ENCODE data around the gene ZNF143. TPM values are rescaled to one million over a fixed set of nuclear protein-coding genes. Genes with fewer than 3 reads are reported as not detected.

The ZNF143 gene
- polyA plus RNA-seq, 1 donor from 2014 or later: 18.9 TPM

DNA sequence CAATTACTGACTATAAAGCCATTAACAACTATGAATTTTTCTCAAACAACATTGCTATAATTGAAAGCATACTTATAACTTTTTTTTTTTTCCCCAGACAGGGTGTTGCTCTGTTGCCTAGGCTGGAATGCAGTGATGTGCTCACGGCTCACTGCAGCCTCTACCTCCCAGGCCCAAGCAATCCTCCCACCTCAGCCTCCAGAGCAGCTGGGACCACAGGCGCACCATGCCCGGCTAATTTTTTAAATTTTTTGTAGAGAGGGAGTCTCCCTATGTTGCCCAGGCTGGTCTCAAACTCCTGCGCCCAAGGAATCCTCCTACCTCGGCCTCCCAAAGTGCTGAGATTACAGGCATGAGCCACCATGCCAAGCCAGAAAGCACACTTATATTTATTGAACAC lies 106.6 kb downstream of the ZNF143 start:
- H3K9me2 ChIP-seq (ENCODE audit: insufficient read depth, low read length): no peaks in the 10 kb centered on the region
- H3K4me2 ChIP-seq (ENCODE audit: low read length): no peak overlapping the region
- H4K20me1 ChIP-seq (ENCODE audit: insufficient read depth): no peaks in the 10 kb centered on the region
- no peak for TF ChIP-seq POLR2AphosphoS5 (IDR thresholded peaks at IDR 0.05)
- no peak for TF ChIP-seq EP300 (conservative IDR thresholded peaks at IDR 0.05; ENCODE audit: poor library complexity, severe bottlenecking)
- no peak for TF ChIP-seq RAD21 (conservative IDR thresholded peaks at IDR 0.05)
- TF ChIP-seq EZH2 (IDR thresholded peaks at IDR 0.05; ENCODE audit: borderline replicate concordance, insufficient read depth, low read length, poor library complexity, severe bottlenecking): no peak
- TF ChIP-seq, protein P1, sequence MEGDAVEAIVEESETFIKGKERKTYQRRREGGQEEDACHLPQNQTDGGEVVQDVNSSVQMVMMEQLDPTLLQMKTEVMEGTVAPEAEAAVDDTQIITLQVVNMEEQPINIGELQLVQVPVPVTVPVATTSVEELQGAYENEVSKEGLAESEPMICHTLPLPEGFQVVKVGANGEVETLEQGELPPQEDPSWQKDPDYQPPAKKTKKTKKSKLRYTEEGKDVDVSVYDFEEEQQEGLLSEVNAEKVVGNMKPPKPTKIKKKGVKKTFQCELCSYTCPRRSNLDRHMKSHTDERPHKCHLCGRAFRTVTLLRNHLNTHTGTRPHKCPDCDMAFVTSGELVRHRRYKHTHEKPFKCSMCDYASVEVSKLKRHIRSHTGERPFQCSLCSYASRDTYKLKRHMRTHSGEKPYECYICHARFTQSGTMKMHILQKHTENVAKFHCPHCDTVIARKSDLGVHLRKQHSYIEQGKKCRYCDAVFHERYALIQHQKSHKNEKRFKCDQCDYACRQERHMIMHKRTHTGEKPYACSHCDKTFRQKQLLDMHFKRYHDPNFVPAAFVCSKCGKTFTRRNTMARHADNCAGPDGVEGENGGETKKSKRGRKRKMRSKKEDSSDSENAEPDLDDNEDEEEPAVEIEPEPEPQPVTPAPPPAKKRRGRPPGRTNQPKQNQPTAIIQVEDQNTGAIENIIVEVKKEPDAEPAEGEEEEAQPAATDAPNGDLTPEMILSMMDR (IDR thresholded peaks at IDR 0.05; ENCODE audit: poor library complexity, severe bottlenecking): no peak
- no peak for TF ChIP-seq TAF1 (IDR thresholded peaks at IDR 0.05; ENCODE audit: low read depth)
- TF ChIP-seq MXI1 (conservative IDR thresholded peaks at IDR 0.05; ENCODE audit: poor library complexity, severe bottlenecking): no peak
- TF ChIP-seq SMC3 (conservative IDR thresholded peaks at IDR 0.05; ENCODE audit: poor library complexity): no peak
- TF ChIP-seq REST (IDR thresholded peaks at IDR 0.05; ENCODE audit: borderline replicate concordance): no peak
- no peaks in the 10 kb centered on the region for H3F3A ChIP-seq (ENCODE audit: insufficient read depth, low read length, poor library complexity, severe bottlenecking)
- no peak overlapping the region for H3K4me3 ChIP-seq (ENCODE audit: low read length)
- no peak overlapping the region for H3K9ac ChIP-seq (ENCODE audit: low read length)
- H3K27me3 ChIP-seq (ENCODE audit: insufficient read depth, low read depth, low read length): no peaks in the 10 kb centered on the region
- no peaks in the 10 kb centered on the region for H3K36me3 ChIP-seq (ENCODE audit: insufficient read depth, low read length)
- H3K9me3 ChIP-seq (ENCODE audit: low read length): no peaks in the 10 kb centered on the region
- no peaks in the 10 kb centered on the region for H3K79me2 ChIP-seq (replicated peaks; ENCODE audit: insufficient read depth, low read length)
- no peak overlapping the region for H2AFZ ChIP-seq (ENCODE audit: low read depth, low read length)
- no peak overlapping the region for H3K27ac ChIP-seq (ENCODE audit: low read length)

DNA sequence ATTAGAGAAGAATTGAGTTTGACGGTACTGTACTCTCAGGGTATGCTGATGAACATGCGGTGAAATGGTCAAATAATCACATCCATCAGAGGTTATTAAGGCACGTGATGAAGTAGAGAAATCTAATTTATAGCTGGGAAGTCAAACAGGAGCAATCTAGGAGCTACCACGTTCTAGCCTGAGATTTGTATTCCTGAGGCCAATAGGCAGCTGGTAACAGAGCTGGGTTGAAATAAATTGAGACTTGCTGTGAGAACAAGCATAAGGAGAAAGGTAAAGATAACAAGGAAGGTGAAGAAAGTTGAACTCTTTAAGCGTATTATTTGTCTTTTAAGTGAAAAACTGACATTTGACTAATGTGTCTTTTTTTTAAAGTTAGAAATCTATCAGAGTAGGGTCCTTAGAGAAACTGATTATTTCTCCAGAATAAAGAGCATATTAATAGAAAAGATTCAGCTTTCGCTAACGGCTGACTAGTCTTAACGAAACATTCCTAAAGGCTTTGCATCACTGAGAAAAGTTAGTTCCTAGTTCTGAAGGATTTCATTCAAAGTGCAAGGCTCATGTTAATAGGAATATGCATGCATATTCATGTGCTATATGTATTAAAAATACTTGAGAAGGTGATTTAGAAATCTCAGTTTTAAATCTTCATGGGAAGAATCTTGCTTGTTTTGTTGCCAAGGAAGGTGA lies 107.5 kb downstream of the ZNF143 start:
- no peaks in the 10 kb centered on the region for H3K27me3 ChIP-seq (ENCODE audit: insufficient read depth, low read depth, low read length)
- no peak overlapping the region for H3K4me3 ChIP-seq (ENCODE audit: low read length)
- H3K9me3 ChIP-seq (ENCODE audit: low read length): no peaks in the 10 kb centered on the region
- no peak overlapping the region for H3K9ac ChIP-seq (ENCODE audit: low read length)
- no peaks in the 10 kb centered on the region for H3F3A ChIP-seq (ENCODE audit: insufficient read depth, low read length, poor library complexity, severe bottlenecking)
- no peaks in the 10 kb centered on the region for H3K36me3 ChIP-seq (ENCODE audit: insufficient read depth, low read length)
- H3K79me2 ChIP-seq (replicated peaks; ENCODE audit: insufficient read depth, low read length): no peaks in the 10 kb centered on the region
- no peak overlapping the region for H3K27ac ChIP-seq (ENCODE audit: low read length)
- H3K9me2 ChIP-seq (ENCODE audit: insufficient read depth, low read length): no peaks in the 10 kb centered on the region
- H4K20me1 ChIP-seq (ENCODE audit: insufficient read depth): no peaks in the 10 kb centered on the region
- H2AFZ ChIP-seq (ENCODE audit: low read depth, low read length): no peak overlapping the region
- no peak overlapping the region for H3K4me2 ChIP-seq (ENCODE audit: low read length)
- TF ChIP-seq, protein P1 (IDR thresholded peaks at IDR 0.05; ENCODE audit: poor library complexity, severe bottlenecking): no peak
- TF ChIP-seq EP300 (conservative IDR thresholded peaks at IDR 0.05; ENCODE audit: poor library complexity, severe bottlenecking): no peak
- TF ChIP-seq EZH2 (IDR thresholded peaks at IDR 0.05; ENCODE audit: borderline replicate concordance, insufficient read depth, low read length, poor library complexity, severe bottlenecking): no peak
- TF ChIP-seq TAF1 (IDR thresholded peaks at IDR 0.05; ENCODE audit: low read depth): no peak
- no peak for TF ChIP-seq REST (IDR thresholded peaks at IDR 0.05; ENCODE audit: borderline replicate concordance)
- no peak for TF ChIP-seq POLR2AphosphoS5 (IDR thresholded peaks at IDR 0.05)
- TF ChIP-seq SMC3 (conservative IDR thresholded peaks at IDR 0.05; ENCODE audit: poor library complexity): no peak
- TF ChIP-seq RAD21 (conservative IDR thresholded peaks at IDR 0.05): no peak
- no peak for TF ChIP-seq MXI1 (conservative IDR thresholded peaks at IDR 0.05; ENCODE audit: poor library complexity, severe bottlenecking)

All from neural cell (in vitro differentiated cells).